Erythroblast (primary cell): ENCODE results near the gene GPR35.

Source experiments
- GATA1 ChIP-seq: IDR thresholded peaks from 2 replicates; pipeline ENCODE4 v1.6.1; 2011; ENCODE audit warnings: low read depth, mild to moderate bottlenecking, control low read depth, low read length, moderate library complexity
- POLR2A ChIP-seq: IDR thresholded peaks from 2 replicates; pipeline ENCODE4 v1.6.1; 2011; ENCODE audit warnings: mild to moderate bottlenecking, low read length

- TF ChIP-seq POLR2A, result no peak
- TF ChIP-seq GATA1, result no peak
These were observed 11.5 kb upstream of the GPR35 start for GRCh38 chr2:240613781-240614180.
